GM19025 (cell line): ENCODE data around the gene DUSP22.

ENCODE experiments used
- ATAC-seq: cut with Tn5 transposase; IDR thresholded peaks from one replicate; pipeline ENCODE4 v1.9.1; 2021; ENCODE audit warnings: mild to moderate bottlenecking, low read depth, moderate library complexity; ENCODE audit not compliant: unreplicated experiment

Gene DUSP22

DNA sequence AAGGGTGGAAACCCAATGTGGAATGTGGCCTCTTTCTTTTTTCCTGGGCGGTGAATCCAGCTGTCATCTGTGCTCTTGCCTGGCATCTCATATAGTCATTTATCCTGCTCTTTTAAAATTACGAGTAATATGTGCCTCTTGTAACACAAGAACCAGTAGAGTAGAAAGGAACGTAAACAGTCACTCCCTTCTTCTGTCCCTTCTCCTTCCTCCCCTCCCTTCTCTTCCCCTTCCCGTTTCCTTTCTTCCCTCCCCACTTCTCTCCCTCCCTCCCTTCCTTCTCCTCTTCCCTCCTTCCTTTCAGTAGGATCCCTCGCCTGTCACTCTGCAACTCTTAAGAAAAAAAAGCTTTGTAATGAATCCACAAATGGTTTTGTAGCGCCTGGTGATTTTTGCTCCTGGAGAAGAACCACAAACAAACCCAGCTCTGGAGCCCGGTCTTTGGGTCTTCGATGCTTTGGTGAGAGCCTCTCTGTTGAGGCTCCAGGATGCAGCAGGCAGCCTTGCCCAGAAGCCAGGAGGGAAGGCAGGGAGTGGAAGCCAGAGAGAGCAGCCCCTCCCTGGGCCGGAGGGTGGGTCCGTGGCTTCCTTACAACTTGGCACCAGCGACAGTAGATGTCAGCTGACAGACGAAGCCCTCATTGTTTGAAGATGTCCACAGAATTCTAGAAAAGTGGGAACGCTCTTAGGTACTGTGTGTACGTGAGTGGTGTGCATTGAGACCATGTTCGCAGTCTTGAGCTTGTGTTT is 15.0 kb downstream of the DUSP22 start:
- no peak for ATAC-seq

DNA sequence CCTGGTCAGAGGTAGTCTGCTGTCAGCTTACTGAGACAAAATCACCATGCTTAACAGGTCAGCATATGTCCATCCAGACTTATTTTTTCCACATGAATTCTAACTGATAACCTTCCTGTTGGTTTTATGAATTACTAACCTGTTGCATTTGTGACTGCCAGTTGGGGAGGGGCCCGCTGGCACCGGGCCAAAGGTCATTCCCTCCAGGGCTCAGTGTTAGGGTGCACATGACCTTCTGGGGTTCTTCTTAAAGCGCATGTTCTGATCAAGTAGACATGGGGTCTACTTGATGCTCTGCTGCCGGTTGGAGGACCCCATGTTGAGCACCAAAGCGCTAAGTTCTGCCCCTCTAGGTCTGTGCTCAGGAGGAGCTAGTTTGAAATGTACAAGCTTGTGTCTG is 15.6 kb downstream of the DUSP22 start:
- no peak for ATAC-seq

DNA sequence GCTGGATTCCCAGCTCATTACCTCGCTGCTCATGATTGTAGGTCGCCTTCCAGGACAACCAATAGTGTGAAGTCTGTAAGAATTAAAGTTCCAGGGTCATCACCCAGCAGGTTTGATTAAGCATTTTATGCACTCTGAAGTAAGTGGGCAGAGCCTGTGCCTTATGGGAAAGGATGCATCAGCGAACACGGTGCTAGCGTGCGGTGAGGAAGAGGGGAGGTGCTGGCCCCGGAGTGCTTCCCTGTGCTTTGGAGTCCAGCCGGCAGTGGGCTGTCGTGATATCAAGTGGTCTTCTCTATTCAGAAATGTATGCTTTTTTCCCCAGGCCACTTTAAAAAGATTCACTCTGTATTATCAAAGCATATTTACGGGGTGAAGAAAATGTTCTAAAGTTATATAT is 16.0 kb downstream of the DUSP22 start:
- ATAC-seq: no peak

DNA sequence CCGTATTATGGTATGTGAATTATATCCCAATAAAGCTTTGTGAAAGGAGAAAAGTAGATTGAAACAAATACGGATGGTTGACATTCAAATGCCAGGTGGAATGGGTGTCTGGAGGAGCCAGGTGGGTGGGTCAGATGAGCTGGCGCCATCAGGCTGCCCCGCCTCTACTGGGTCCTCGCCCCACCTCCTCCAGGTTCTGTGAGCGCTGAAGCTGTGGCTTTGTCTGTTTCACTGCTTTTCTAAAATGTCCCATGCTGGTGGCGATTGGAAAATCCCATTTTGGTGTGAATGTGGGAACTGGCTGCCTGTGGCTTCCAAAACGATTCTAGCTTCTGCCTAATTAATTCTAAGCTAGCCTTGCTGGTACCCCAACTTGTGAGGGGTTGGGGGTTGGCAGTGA is 16.5 kb downstream of the DUSP22 start:
- no peak for ATAC-seq

DNA sequence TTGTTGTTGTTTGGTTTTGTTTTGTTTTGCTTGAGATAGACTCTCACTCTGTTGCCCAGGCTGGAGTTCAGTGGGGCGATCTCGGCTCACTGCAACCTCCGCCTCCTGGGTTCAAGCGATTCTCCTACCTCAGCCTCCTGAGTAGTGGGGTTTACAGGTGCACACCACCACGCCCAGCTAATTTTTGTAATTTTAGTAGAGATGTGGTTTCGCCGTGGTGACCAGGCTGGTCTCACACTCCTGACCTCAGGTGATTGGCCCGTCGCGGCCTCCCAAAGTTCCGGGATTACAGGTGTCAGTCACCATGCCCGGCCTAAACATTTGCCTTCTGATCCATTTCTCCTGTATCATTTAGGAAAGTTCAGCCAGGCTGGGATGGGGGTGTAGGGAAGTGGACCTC is 17.7 kb downstream of the DUSP22 start:
- no peak for ATAC-seq

DNA sequence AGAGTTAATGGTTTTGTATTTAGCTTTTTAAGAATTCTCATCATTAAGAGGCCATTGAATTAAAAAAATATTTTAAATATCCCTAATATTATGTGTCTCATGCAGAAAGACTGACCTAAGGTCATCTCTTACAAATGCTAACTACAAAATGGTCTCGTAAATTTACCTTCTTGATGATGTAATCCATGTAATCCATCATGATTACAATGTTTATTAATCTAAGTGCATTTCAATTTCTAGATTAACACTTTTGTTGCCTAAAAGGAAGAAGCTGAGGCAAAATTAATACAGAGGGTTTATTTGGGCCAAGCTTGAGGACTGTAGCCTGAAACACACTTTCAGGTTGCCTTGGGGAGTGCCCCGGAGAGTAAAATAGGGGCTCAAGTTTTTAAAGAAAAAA is 18.4 kb downstream of the DUSP22 start:
- no peak for ATAC-seq

DNA sequence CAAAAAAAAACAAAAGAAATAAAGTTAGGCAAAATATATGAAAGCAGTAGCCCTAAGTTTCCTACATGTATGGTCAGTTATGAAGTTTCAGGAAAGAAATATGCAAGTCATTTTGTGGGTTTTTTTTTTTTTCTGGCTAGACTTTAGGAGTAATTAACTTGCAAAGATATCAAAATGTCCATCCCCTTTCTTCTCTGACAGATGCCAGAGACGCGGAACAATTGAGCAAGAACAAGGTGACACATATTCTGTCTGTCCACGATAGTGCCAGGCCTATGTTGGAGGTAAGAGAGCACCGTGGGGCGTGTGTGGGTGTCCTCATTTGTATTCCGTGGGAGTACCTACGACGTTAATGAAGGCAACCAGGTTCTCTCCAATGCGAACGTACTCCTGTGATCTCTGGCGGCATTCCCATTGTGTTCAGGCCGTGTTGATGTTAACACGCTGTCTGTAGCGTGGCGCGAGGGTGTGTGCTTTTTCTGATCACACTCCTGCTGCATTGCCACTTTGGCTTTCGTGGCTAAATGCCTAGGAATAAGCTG is 19.5 kb downstream of the DUSP22 start:
- ATAC-seq: no peak

DNA sequence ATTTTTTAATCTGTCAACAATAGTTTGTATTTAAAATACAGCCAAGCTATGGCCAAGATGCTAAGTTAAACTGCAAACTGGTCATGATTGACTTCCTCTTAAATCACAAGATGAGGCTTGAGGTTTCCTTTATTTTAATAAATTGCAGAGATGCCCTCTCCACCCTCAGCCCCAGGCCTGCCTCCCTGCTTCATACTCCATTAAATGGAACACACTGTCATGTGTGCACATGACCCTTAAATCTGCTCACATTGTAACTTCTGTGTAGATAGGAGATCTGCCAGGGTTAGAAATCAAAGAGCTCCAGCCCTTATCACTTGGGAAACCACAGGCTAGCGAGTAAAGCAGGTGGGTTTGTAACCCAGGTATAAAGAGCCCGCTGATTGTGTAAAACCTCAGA is 20.8 kb downstream of the DUSP22 start:
- no peak for ATAC-seq

DNA sequence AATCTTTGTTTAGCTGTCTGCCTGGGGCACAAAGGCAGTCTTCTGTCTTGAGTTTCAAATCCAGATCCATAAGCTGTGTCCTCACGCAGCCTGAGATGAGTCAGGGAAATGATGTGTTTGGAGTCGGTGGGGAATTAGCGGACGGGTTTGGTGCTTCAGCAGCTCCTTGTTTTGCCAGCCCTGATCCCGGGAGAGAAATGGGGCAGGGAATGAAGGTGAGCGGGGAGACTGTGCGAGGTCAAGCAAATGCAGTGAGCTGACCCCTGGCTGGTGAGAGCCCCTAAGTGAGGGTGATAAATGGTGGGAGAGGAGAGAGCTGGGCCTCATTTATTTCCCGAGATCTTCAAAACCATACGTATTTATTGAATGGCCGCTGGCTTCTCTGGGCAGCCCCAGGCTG is 21.6 kb downstream of the DUSP22 start:
- ATAC-seq: no peak

DNA sequence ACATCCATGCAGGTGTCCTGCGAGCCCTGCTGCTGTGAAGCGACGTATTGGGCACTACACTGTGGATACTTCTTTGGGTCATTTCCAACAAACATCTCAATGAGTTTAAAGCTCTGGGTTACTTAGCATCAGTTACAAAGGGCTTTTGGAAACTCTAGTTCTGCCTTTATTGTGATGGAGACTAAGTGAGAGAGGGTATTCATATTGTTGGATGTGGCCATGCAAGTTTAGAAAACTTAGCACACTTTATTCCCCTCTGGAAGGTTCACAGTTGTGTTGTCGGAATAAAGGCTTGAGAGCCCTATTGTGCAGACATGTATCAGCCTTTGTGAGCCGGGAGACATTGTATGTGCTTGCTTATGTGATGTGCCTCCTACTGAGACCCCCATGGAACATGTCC is 22.1 kb downstream of the DUSP22 start:
- ATAC-seq: no peak

DNA sequence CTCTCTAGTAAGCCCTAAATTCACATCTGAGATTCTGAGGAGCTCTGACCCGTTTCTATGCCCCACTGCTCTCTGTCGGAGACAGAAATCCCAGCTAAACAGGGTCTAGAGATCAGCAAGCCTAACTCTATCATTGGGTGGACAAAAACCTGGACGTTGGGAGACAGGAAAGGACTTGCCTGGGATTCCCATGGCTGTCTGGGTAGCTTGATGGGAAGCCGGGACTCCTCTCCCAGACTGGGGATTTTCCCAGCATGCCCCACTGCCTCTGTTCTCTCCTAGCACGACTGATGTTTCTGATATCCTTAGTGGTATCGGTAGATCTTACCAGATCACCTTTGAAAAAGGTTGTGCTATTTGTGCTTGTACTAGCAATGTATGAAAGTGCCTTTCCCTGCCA is 22.9 kb downstream of the DUSP22 start:
- ATAC-seq: no peak

DNA sequence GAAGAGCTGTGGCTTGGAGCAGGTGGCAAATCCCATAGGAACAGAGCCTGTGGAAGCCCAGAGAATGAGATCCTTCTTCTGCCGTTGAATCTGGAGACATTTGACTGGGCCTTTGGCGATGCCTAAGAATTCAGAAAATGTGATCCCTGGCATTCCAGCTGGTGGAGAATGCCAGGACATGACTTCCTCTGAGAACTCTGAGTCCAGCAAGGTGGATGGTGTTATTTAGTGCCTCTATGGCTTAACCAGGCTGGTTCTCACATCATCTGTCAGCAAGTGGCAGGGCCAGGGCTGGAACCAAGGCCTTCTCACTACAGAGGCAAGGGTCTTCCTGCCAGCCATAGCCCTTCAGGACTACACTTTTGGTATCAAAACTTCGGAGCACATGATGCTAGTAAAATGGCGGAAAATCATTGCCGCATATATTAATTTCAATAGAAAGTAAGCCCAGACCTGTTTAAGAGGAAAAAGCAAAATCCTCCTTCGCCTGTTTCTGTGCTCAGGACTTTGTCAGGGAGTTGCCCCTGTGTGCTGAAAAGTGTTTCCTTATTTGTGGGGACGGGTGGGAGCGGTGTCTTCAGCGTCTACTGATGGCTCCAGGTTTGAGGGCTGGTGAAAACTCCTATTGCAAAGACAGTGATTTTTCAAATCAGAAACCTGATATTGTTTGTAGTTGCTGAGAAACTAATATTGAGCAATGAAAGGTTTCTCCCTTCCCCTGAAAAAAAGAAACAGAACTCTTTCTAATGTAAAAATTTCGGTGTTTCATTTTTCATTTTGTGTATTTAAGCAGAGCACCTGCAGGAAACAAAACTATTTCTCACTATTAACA is 23.9 kb downstream of the DUSP22 start:
- peak; percentile 22 for ATAC-seq

DNA sequence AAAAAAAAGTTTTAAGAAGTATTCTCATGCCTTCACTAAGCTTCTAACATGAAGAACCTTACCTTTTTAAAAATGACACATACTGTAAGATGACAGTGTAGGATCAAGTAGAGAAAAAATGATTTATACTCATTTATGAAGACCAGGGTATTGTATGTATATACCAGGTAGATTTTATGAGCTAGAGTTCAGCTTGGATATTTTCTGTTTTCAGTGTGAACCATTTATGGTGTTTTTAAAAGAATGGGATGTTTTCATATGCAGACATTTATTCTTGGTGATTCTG is 24.4 kb downstream of the DUSP22 start:
- ATAC-seq: no peak

DNA sequence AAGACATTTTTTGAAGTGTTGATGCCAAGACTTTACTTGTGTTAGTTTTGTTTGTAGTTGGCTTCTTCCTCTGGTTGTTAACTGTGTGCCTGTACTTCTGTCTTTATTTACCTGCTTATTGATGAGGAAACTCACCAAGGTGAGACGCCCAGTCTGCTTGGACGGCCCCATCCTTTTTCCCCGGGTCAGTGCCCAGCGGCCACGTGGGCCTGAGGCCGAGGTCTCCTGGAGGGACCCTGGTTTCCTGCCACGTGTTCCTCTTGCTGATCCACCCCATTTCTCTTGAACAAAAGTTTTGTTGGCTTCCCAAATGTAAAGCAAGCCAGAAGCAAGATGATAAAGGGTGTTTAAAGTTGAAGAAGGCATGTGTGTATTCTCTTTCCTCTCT is 24.8 kb downstream of the DUSP22 start:
- no peak for ATAC-seq

DNA sequence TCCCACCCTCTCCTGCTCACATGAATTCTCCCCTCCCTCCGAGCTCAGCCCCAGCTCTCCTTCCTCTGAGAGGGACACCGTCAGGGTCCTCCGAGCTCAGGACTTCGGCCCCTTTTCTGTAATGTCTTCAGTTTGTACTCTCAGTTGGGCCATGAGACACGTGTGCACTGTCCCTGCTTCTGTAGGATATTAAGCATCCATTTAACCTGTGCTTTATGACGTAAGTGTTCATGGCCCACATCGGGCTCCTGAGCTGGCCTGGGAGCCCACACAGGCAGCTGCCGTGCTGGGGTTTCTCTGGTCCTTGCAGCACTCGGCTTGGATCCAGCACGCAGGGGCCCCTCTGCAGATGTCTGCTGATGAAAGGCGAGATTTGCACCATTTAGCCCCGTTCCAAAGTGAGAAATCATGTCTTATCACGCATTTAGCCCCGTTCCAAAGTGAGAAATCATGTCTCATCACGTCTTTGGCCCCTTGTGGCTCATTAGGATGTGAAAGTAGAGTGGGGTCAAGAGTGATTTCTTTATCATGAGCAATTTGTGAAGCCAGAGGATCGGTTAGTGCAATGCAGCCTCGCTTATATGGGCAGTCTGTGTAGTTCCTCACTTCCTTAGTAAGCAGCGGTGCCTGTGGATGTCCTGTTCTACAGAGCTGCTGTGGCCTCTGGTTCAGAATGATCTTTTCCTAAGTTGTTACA is 25.3 kb downstream of the DUSP22 start:
- ATAC-seq: peak; percentile 33

DNA sequence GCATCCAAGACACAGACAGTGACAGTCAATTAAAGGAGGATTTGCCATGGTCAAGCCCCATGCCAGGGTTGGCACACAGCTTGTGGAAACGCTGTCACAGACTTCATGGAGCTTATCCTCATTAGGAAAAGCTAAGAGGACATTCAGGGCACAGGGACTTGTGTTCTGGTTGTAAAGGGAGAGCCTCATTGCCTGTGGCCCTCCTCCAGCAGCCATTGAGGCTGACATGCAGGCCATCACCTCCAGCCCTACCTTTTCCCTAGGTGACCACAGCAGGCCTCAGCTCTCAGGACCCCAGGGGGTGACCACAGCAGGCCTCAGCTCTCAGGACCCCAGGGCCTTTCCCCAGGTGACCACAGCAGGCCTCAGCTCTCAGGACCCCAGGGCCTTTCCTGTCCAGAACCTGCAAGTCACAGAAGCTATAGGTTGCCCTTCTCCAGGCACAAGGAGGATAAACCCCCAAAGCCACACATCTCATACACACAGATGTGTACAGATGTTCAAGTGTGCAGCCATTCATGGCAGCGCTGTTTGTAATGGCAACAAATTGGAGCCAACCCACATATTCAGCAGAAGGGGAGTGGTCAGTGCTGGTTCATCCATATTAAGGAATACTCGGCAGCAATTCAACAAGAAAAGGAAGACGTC is 26.1 kb downstream of the DUSP22 start:
- no peak for ATAC-seq

DNA sequence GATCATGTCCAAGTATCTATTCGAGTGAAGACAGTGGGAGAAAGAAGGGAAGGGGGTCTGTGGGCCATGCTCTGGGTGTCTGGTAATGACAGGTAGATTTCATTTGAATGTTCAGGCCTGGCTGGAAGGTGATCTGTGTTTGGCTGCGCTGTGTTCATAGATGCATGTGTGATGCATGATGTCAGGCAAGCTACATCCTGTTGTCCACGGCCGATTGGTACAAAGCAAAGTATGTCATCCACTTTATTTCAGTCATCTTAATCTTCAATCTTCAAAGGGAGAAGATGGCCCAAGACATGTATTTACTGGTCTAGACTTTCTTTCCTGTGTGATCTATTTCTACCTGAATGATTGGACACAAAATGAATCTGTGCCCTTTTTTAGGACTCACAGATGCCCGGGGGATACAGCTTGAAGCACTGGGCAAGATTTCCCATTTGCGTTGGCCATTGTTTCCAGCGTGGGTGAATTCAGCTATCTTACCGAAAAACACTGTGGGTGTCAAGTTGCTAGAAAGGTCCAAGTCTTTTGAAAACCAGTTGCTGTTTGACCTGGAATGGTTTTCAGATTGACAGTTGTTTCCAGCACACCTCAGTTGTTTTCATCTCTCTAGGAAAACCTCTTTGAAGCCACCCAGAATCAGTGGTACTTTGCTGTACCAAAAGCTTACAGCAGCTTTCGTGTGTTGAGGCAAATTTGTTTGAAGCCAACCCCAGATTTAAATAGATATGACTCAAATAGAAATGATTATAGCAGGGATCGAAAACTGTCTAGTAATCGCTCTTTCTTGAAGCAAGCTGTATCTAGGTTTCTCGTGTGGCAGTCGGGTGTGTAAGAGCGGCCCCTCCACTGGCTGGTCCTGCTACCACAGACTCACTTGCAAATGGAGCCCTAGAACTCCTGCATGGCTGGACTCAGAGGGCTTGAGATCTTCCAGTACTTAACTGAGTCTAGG is 27.2 kb downstream of the DUSP22 start:
- peak; percentile 37 for ATAC-seq

DNA sequence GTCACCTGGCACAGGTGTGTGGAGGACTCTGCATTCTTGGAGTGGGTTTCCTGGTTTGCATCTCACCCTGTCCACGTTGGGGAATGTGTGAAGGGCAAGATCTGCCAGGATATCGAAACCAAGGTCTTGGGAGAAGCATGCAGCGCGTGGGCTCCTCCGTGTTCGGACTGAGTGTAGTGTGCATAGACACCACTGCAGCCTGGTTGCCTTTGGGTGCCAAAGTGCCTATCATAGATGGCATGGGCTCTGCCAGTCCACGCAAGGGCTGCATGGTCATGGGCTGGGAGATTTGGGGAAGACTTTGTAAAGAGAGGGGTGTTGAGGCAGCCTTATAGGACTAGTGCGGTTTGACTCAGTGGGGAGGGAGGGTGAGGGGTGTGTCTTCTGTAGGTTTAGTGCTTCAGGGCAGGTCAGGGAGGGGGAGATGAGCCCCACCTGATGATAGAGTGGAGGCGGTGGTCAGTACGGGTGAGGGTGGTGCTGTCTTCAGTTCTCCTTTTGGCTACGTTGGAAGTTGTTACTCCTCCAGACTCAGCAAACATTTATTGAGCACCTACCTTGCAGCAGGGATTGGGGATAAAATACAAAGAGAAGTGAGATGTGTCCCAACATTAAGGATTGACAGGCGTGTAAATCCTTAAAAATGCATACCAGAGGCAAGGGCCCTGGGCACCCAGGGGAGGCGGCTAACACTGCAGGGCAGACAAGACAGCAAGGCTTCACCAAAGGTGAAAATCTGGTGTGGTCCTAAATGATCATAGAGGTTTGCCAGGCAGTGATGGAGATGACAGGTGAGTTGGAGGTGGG is 28.3 kb downstream of the DUSP22 start:
- ATAC-seq: no peak

DNA sequence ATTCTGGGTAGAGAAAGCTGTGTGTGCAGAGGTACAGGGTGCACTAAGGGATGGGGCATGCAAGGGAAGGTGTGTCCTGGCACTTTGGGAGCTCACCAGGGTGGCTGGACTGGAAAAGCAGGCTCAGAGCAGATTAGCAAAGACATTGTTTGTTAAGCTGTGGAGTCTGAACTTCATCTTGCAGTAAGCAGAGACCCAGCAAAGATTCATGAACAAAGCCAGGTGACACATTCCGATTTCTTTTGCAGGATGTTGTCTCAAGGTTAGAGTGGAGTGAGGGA is 28.8 kb downstream of the DUSP22 start:
- no peak for ATAC-seq
